Esophagus muscularis mucosa (tissue), 4 donors: ENCODE data around the gene SEC24D.

Experiments used
- CTCF ChIP-seq, 3 experiments: fragments of 200-600 bp in 2 of 3; fragments of 450-650 bp in 1 of 3; sonication (generic) in 2 of 3; IDR thresholded peaks; one replicate each; pipeline ENCODE4 v1.5.1; 2017 to 2019; ENCODE audit warnings: antibody characterized with exemption in 3 of 3, mild to moderate bottlenecking in 2 of 3, moderate library complexity in 1 of 3
- EP300 ChIP-seq: sonication (generic); formaldehyde crosslinking; IDR thresholded peaks from one replicate; pipeline ENCODE4 v1.6.1; 2017; ENCODE audit warnings: antibody characterized with exemption
- POLR2A ChIP-seq: fragments of 450-650 bp; IDR thresholded peaks from one replicate; pipeline ENCODE4 v1.6.1; 2017; ENCODE audit warnings: antibody characterized with exemption, moderate library complexity, mild to moderate bottlenecking, low read depth
- POLR2AphosphoS5 ChIP-seq, 2 donors: sonication (generic); formaldehyde crosslinking; IDR thresholded peaks; one replicate each; pipeline ENCODE4 v1.6.1; 2017; ENCODE audit warnings: antibody characterized with exemption in 2 of 2

DNA sequence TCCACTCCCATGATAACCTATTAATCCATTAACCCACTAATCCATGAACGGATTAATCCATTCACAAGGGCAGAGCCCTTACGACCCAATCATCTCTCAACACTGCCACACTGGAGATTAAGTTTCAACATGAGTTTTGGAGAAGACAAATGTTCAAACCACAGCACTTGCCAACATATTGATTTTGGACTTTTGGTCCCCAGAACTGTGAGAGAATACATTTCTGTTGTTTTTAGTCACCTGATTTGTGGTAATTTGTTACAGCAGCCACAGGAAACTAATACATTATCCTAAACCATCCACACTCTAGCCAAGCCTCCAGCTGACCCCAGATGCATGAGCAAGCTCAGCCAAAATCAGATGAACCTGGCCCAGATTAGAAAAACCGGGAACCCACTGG, 22.4 kb downstream of the SEC24D start:
- TF ChIP-seq CTCF (IDR thresholded peaks at IDR 0.05), result no peak
- no peak for TF ChIP-seq POLR2A
- no peak for TF ChIP-seq POLR2AphosphoS5 (IDR thresholded peaks at IDR 0.05)
- no peak for TF ChIP-seq EP300
